SK-N-SH (cell line): ENCODE results near the gene ZNF366. TPM values are rescaled to one million over a fixed set of nuclear protein-coding genes. Genes with fewer than 3 reads are reported as not detected.
A peak's percentile ranks its signal among the peaks of the same experiment; 100 is the strongest.

Experiments
- CTCF ChIA-PET: fragments of 300-600, 350-600 bp; formaldehyde crosslinking; extraction: SDS; loops from one replicate; lab custom pipeline; 2021; lab: Yijun Ruan, JAX
- POLR2A ChIA-PET: fragments of 350-600 bp; sonication (Branson Sonifier 250); formaldehyde crosslinking; extraction: SDS; loops from one replicate; lab custom pipeline; 2020; ENCODE audit warnings: antibody characterized with exemption, inconsistent platforms; lab: Yijun Ruan, JAX
- DNase-seq: peaks from one replicate; pipeline ENCODE4 v3.0.0; 2012
- H2AFZ ChIP-seq: fragments of 200-600 bp; sonication (generic); 2 replicates; pipeline ENCODE4 v1.8.1; 2016; ENCODE audit warnings: antibody characterized with exemption, mild to moderate bottlenecking, low read depth
- H3F3A ChIP-seq: fragments of 200-600 bp; sonication (generic); replicated peaks from 2 replicates; pipeline ENCODE3; 2016; ENCODE audit warnings: antibody characterized with exemption, mild to moderate bottlenecking; ENCODE audit not compliant: insufficient read depth
- H3K27ac ChIP-seq, 2 experiments: fragments of 200-500 bp in 1 of 2; fragments of 200-600 bp in 1 of 2; sonication (Bioruptor generic) in 1 of 2; sonication (generic), shearing (Covaris generic) in 1 of 2; 2 replicates each; pipeline versions ENCODE4 v1.5.1 to v1.6.1; 2014 to 2016; ENCODE audit warnings: low read depth in 2 of 2, inconsistent platforms in 1 of 2, low read length in 1 of 2, mild to moderate bottlenecking in 1 of 2, mixed read lengths in 1 of 2
- H3K27me3 ChIP-seq: fragments of 200-600 bp; sonication (generic), shearing (Covaris generic); 2 replicates; pipeline ENCODE4 v1.6.1; 2016; ENCODE audit warnings: mixed run types; ENCODE audit not compliant: insufficient read depth
- H3K36me3 ChIP-seq, 2 experiments: fragments of 200-500 bp in 1 of 2; fragments of 200-600 bp in 1 of 2; sonication (Bioruptor generic) in 1 of 2; sonication (generic) in 1 of 2; replicated peaks in 1 of 2; 2 replicates each; pipeline versions ENCODE3 to v1.5.1; 2014 to 2016; ENCODE audit warnings: low read length in 1 of 2, mild to moderate bottlenecking in 1 of 2; ENCODE audit not compliant: insufficient read depth in 2 of 2, control insufficient read depth in 1 of 2
- H3K4me1 ChIP-seq, 2 experiments: fragments of 200-500 bp in 1 of 2; fragments of 200-600 bp in 1 of 2; sonication (Bioruptor generic) in 1 of 2; sonication (generic), shearing (Covaris generic) in 1 of 2; 2 replicates each; pipeline versions ENCODE4 v1.5.1 to v1.6.1; 2014 to 2016; ENCODE audit warnings: low read depth in 1 of 2, low read length in 1 of 2, mixed run types in 1 of 2; ENCODE audit not compliant: insufficient read depth in 2 of 2, control insufficient read depth in 1 of 2
- H3K4me2 ChIP-seq: fragments of 200-600 bp; sonication (generic), shearing (Covaris generic); 2 replicates; pipeline ENCODE4 v1.6.1; 2017; ENCODE audit warnings: mixed run types
- H3K4me3 ChIP-seq, 2 experiments: fragments of 200-500 bp in 1 of 2; fragments of 200-600 bp in 1 of 2; sonication (Bioruptor generic) in 1 of 2; sonication (generic), shearing (Covaris generic) in 1 of 2; 2 replicates each; pipeline versions ENCODE4 v1.5.1 to v1.8.1; 2014 to 2016; ENCODE audit warnings: low read depth in 2 of 2, inconsistent platforms in 1 of 2, low read length in 1 of 2, mild to moderate bottlenecking in 1 of 2, mixed read lengths in 1 of 2, moderate library complexity in 1 of 2
- H3K79me2 ChIP-seq: fragments of 200-600 bp; sonication (generic); 2 replicates; pipeline ENCODE4 v1.8.1; 2017; ENCODE audit warnings: mild to moderate bottlenecking; ENCODE audit not compliant: insufficient read depth
- H3K9ac ChIP-seq: fragments of 200-600 bp; sonication (generic); 2 replicates; pipeline ENCODE4 v1.6.1; 2017; ENCODE audit warnings: mixed run types
- H3K9me2 ChIP-seq: fragments of 200-600 bp; sonication (generic); 2 replicates; pipeline ENCODE4 v1.6.1; 2017; ENCODE audit warnings: mixed run types
- H3K9me3 ChIP-seq: fragments of 200-600 bp; sonication (generic); 2 replicates; pipeline ENCODE4 v1.6.1; 2017; ENCODE audit warnings: mixed run types, mild to moderate bottlenecking, moderate library complexity
- H4K20me1 ChIP-seq: fragments of 200-600 bp; sonication (generic); 2 replicates; pipeline ENCODE4 v1.6.1; 2017; ENCODE audit warnings: mild to moderate bottlenecking, mixed run types; ENCODE audit not compliant: insufficient read depth
- CHD2 ChIP-seq: fragments of 150-350 bp; IDR thresholded peaks from 2 replicates; pipeline ENCODE4 v1.6.1; 2018; ENCODE audit warnings: low read length; ENCODE audit not compliant: partially characterized antibody
- ELF1 ChIP-seq: IDR thresholded peaks from 2 replicates; pipeline ENCODE4 v1.4.0; 2012
- EP300 ChIP-seq, 2 experiments: IDR thresholded peaks; 2 replicates each; pipeline versions ENCODE4 v1.4.0 to v1.6.1; 2012; ENCODE audit warnings: borderline replicate concordance in 1 of 2, low read depth in 1 of 2, low read length in 1 of 2
- EZH2phosphoT487 ChIP-seq: fragments of 200-600 bp; sonication (generic); IDR thresholded peaks from 2 replicates; pipeline ENCODE4 v1.6.1; 2017; ENCODE audit warnings: low read depth, mixed run types, mild to moderate bottlenecking, antibody characterized with exemption, moderate library complexity, borderline replicate concordance
- FOSL2 ChIP-seq: IDR thresholded peaks from 2 replicates; pipeline ENCODE4 v1.4.0; 2012; ENCODE audit warnings: low read depth, mild to moderate bottlenecking, moderate library complexity, borderline replicate concordance
- FOXJ3 ChIP-seq: sonication (generic); formaldehyde crosslinking; IDR thresholded peaks from 2 replicates; pipeline ENCODE4 v1.5.1; 2020; ENCODE audit warnings: mild to moderate bottlenecking, missing genetic modification reagents
- FOXM1 ChIP-seq: IDR thresholded peaks from 2 replicates; pipeline ENCODE4 v1.4.0; 2012; ENCODE audit warnings: low read depth, mild to moderate bottlenecking
- GABPA ChIP-seq: IDR thresholded peaks from 2 replicates; pipeline ENCODE4 v1.4.0; 2012; ENCODE audit warnings: low read depth, mild to moderate bottlenecking
- JUND ChIP-seq: IDR thresholded peaks from 2 replicates; pipeline ENCODE4 v1.4.0; 2012
- NRF1 ChIP-seq: IDR thresholded peaks from 2 replicates; pipeline ENCODE4 v1.6.1; 2012; ENCODE audit warnings: low read depth, mild to moderate bottlenecking, low read length
- REST ChIP-seq: IDR thresholded peaks from 2 replicates; pipeline ENCODE4 v1.6.1; 2012; ENCODE audit warnings: mild to moderate bottlenecking, low read depth, low read length, moderate library complexity
- RFX5 ChIP-seq: IDR thresholded peaks from 2 replicates; pipeline ENCODE4 v1.6.1; 2012; ENCODE audit warnings: mild to moderate bottlenecking, improper control_type of control experiment, low read length
- RXRA ChIP-seq: IDR thresholded peaks from 2 replicates; pipeline ENCODE4 v1.4.0; 2012; ENCODE audit warnings: low read depth, mild to moderate bottlenecking, borderline replicate concordance
- SMC3 ChIP-seq: IDR thresholded peaks from 2 replicates; pipeline ENCODE4 v1.6.1; 2012; ENCODE audit warnings: low read depth, low read length, improper control_type of control experiment
- TAF1 ChIP-seq: IDR thresholded peaks from 2 replicates; pipeline ENCODE4 v1.6.1; 2012; ENCODE audit warnings: low read depth, mild to moderate bottlenecking, low read length, moderate library complexity, borderline replicate concordance
- TCF12 ChIP-seq: IDR thresholded peaks from 2 replicates; pipeline ENCODE4 v1.4.0; 2012
- TEAD4 ChIP-seq: IDR thresholded peaks from 2 replicates; pipeline ENCODE4 v1.4.0; 2012; ENCODE audit warnings: mild to moderate bottlenecking, borderline replicate concordance; ENCODE audit not compliant: insufficient read depth
- USF2 ChIP-seq: fragments of 150-350 bp; IDR thresholded peaks from 2 replicates; pipeline ENCODE4 v1.6.1; 2017; ENCODE audit warnings: antibody characterized with exemption, low read length, low read depth, borderline replicate concordance
- YY1 ChIP-seq: IDR thresholded peaks from 2 replicates; pipeline ENCODE4 v1.4.0; 2012; ENCODE audit warnings: low read depth, mild to moderate bottlenecking
- WGBS: methylation state at CpG from one replicate; pipeline ENCODE4 v1.1.6; 2017; ENCODE audit warnings: low lambda C conversion rate; 5-methylcytosine and 5-hydroxymethylcytosine counted together
- polyA plus RNA-seq, 3 experiments: library from polyadenylated mRNA; depleted of rRNA; stranded (reverse); fragments of >200 nt; gene quantifications; 2 replicates each; pipeline ENCODE4 v1.2.3, GENCODE V29; 2012
- TF ChIP-seq, protein P1 (sequence below): fragments of 200-600 bp; sonication (generic); IDR thresholded peaks from 2 replicates; pipeline ENCODE4 v1.6.1; 2017; ENCODE audit warnings: antibody characterized with exemption, mild to moderate bottlenecking, moderate library complexity

The ZNF366 gene
- polyA plus RNA-seq, 1 of the 3 experiments (the other 2 are of a cell fraction): not detected

- no peak for TF ChIP-seq EZH2phosphoT487
- no peak for TF ChIP-seq RXRA
- no peak for TF ChIP-seq USF2
These were observed 59.5 kb downstream of the ZNF366 start (continued) for GRCh38 chr5:72447751-72448150.

GRCh38 chr5:72445969-72446368 is 61.2 kb downstream of the ZNF366 start:
- WGBS: 91% methylated on average over 2 of the region's 2 CpGs
- H3K27me3 ChIP-seq: no peaks in the 10 kb centered on the region
- no peak overlapping the region for H3K4me3 ChIP-seq
- peaks cover 7 to 10% of the 10 kb centered on the region in 2 experiments; a peak in 3 of 4 replicates for H3K4me1 ChIP-seq
- peaks cover 17% of the 10 kb centered on the region for H3F3A ChIP-seq
- H4K20me1 ChIP-seq: no peaks in the 10 kb centered on the region
- no peak overlapping the region for H3K4me2 ChIP-seq
- DNase-seq: no peak
- H3K9ac ChIP-seq: no peak overlapping the region
- H3K9me3 ChIP-seq: no peaks in the 10 kb centered on the region
- no peaks in the 10 kb centered on the region for H3K9me2 ChIP-seq
- no peaks in the 10 kb centered on the region for H3K79me2 ChIP-seq
- no peak for TF ChIP-seq YY1
- TF ChIP-seq EP300 (IDR thresholded peaks at IDR 0.05; ENCODE audit: borderline replicate concordance in 1 of 2, low read depth in 1 of 2, low read length in 1 of 2): no peak
- no peak for TF ChIP-seq GABPA
- TF ChIP-seq FOXJ3 (CRISPR knock-in tag): no peak
- no peak for TF ChIP-seq RFX5
- no peak for TF ChIP-seq TCF12
- no peak for TF ChIP-seq NRF1
- no peak for TF ChIP-seq JUND
- no peak for TF ChIP-seq CHD2
- no peak for TF ChIP-seq FOXM1
- ChIA-PET POLR2A (no interaction called here), CTCF (no interaction called here)
- no peaks in the 10 kb centered on the region for H3K36me3 ChIP-seq
- H2AFZ ChIP-seq: 0 out of 2 replicates have a peak overlapping the region, but pooled peaks have one; percentile 33
- no peak overlapping the region; a peak in 1 of 4 replicates for H3K27ac ChIP-seq

DNA sequence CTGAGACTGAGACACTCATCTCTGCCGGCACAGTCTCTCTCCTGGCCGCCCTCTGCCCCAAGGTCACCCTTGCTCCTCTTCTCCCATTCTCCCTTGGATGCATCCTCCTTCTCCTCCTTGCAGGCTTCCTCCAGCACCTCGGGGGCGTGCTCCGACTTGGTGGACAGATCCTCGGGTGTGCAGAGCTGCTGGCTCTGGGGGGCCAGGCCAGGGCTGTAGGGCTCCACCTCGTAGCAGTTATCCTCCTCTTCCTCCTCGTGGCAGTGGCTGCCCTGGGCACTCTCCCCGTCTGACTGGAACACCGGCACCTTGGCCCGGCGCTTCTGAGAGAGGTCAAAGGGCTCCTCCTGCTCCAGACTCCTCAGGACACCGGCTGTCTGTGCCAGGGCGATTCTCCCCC is 63.3 kb downstream of the ZNF366 start:
- ChIA-PET POLR2A (no interaction called here), CTCF (interaction anchor here (1.2 kb wide), 1 partner anchor 14 kb away, joined by 3 read pairs; no protein-coding TSS in a partner anchor)
- no peak overlapping the region for H3K27ac ChIP-seq
- no peaks in the 10 kb centered on the region for H3K36me3 ChIP-seq
- no peak overlapping the region for H3K4me3 ChIP-seq
- peaks cover 7 to 10% of the 10 kb centered on the region in 2 experiments for H3K4me1 ChIP-seq
- WGBS: 92% methylated on average over 14 of the region's 14 CpGs
- peaks cover 19% of the 10 kb centered on the region for H3F3A ChIP-seq
- H4K20me1 ChIP-seq: no peaks in the 10 kb centered on the region
- no peaks in the 10 kb centered on the region for H3K9me3 ChIP-seq
- no peak overlapping the region for H3K9ac ChIP-seq
- no peak for DNase-seq
- H3K79me2 ChIP-seq: no peaks in the 10 kb centered on the region
- no peak overlapping the region for H3K4me2 ChIP-seq
- no peaks in the 10 kb centered on the region for H3K27me3 ChIP-seq
- H3K9me2 ChIP-seq: no peaks in the 10 kb centered on the region
- no peak overlapping the region for H2AFZ ChIP-seq
- TF ChIP-seq TEAD4: no peak
- TF ChIP-seq, protein P1, sequence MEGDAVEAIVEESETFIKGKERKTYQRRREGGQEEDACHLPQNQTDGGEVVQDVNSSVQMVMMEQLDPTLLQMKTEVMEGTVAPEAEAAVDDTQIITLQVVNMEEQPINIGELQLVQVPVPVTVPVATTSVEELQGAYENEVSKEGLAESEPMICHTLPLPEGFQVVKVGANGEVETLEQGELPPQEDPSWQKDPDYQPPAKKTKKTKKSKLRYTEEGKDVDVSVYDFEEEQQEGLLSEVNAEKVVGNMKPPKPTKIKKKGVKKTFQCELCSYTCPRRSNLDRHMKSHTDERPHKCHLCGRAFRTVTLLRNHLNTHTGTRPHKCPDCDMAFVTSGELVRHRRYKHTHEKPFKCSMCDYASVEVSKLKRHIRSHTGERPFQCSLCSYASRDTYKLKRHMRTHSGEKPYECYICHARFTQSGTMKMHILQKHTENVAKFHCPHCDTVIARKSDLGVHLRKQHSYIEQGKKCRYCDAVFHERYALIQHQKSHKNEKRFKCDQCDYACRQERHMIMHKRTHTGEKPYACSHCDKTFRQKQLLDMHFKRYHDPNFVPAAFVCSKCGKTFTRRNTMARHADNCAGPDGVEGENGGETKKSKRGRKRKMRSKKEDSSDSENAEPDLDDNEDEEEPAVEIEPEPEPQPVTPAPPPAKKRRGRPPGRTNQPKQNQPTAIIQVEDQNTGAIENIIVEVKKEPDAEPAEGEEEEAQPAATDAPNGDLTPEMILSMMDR: no peak
- no peak for TF ChIP-seq GABPA
- no peak for TF ChIP-seq FOSL2
- TF ChIP-seq SMC3: no peak
- TF ChIP-seq ELF1: no peak
- TF ChIP-seq RXRA: no peak
- TF ChIP-seq FOXM1: no peak
- no peak for TF ChIP-seq NRF1
- TF ChIP-seq TAF1: no peak
- TF ChIP-seq REST: no peak
- no peak for TF ChIP-seq JUND
